Activated T-cell treated with anti-CD3 and anti-CD28 coated beads for 4 hours (primary cell): ENCODE results near the gene PIEZO1.

Experiments used
- DNase-seq: peaks from one replicate; pipeline ENCODE4 v3.0.0-alpha.2; 2020

PIEZO1 gene

DNA sequence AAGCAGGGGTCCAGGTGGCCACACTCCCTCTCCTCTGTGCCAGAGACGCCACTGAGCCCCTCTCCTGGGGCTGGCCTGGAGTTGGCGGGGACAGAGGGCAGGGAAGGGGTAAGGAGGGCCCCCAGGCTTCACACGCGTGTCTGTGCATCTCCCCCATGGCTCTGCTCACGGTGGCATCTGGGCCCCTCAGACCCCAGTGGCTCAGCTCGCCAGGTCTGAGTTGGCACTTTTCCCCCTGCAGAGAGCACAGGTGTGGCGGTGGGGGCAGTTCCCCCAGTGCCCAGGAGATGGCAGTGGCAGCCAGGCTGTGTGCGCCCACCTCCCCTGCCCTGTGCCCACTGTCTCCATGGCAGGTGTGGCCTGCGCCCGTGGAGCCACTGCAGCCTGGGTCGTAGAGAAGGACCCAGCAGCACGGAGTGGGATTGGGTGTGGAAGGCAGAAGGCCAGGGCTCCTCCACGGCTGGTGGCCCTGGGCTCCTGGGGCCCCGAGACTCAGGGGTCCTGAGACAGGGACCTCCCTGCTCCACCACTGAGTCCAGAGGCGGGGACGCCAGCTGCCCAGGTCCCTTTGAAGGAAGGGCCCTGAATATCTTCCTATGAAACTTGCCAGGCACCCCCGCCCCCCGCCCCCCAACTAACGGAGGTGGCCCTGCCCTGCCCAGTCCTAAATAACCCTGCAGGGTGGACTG, 31.0 kb upstream of the PIEZO1 start:
- DNase-seq = peak; percentile 52

DNA sequence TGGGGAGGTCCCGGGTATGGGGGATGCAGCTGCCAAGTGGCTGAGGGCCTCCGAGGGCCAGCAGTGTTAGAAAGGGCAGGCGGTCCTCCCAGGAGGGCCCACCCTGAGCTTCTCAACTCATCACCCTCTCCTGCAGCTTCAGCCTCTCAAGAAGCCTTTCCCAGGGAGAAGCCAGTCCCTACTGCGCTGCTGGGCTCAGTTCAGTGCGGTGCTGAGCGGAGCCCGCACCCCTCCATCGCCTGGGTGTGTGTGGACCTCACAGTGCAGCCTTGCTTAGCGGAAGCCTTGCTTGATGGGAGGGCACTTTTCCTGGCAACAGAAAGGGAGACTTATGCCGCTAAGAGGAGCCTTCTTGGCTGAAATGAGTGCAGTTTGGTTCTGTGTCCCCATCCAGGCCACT, 30.2 kb upstream of the PIEZO1 start:
- no peak for DNase-seq

DNA sequence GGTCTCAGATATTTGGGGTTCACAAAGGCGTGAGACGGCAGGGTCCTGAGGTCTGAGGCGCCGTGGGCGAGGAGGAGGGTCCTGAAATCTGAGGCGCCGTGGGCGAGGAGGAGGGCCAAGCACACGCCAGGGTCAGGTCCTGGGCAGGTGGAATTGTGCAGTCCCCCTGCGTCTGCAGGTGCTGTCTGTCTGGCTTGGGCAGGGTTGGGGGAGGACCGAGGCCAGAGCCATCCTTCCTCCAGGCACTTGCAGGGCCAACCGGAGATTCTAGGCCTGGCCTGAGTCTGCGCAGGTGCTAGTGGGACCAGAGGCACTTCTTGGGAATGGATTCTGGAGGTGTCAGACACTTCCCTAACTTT, 29.1 kb upstream of the PIEZO1 start:
- no peak for DNase-seq

DNA sequence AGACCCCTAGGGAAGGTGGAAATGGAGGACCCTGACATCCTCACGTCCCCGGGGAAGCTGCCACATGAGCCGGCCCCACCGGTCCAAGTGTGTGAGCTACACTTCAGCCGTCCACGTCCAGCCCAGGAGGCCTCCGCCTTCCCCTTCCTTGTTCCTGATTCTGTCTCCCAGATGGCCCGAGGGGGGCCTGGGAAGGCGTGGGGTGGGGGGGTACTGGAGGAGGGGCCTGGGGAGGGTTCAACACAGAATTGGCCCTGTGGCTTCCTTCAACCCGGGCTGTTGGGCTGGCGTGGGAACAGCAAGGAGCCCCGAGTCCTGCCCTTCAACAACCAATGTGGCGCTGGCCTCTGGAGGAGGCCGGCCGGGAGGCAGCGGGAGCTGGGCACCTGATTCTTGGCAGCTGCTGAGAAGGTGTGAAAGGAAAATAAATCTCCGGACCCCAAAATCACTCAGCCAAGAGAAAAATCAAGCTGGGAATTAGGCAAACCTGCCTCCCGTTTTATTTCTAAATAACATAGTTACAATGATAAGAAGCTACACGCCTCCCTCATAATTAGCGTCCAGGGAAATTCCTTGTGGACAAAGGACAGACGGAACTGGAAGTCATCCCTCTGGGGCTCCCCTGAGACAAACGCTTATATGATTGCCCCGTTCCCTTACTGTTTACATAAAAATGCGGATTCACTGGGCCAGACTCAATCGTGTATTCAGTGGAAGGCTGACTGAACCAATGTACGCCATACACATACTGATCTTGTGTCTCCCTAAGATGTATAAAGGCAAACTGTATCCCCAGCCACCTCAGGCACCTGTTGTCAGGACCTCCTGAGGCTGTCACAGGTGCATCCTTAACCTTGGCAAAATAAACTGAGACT, 28.5 kb upstream of the PIEZO1 start:
- DNase-seq = no peak

DNA sequence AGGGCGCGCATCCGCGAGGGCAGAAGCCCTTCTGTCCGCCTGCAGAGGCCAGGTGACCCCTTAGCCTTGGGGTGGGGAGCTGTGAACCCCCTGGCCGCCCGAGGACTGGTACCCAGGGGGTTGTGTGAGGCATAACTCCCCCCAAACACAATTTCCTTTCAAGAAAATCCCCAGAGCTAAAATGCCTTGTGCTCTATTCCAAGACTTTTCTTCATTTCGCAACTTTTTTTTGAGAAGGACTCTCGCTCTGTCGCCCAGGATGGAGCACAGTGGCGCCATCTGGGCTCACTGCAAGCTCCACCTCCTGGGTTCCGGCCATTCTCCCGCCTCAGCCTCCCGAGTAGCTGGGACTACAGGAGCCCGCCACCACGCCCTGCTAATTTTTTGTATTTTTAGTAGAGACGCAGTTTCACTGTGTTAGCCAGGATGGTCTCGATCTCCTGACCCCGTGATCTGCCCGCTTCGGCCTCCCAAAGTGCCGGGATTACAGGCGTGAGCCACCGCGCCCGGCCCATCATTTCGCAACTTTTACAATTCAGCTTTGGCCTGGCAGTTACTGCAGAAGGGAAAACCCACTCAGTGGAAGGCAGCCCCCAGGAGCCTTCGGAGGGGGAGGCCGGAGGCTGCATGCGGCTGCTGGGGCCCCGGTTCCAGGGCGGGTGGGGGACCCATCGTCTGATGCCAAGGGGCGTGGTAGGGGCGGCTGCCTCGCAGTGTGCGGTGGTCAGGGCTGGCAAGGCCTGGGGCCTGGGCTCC, 27.7 kb upstream of the PIEZO1 start:
- no peak for DNase-seq

DNA sequence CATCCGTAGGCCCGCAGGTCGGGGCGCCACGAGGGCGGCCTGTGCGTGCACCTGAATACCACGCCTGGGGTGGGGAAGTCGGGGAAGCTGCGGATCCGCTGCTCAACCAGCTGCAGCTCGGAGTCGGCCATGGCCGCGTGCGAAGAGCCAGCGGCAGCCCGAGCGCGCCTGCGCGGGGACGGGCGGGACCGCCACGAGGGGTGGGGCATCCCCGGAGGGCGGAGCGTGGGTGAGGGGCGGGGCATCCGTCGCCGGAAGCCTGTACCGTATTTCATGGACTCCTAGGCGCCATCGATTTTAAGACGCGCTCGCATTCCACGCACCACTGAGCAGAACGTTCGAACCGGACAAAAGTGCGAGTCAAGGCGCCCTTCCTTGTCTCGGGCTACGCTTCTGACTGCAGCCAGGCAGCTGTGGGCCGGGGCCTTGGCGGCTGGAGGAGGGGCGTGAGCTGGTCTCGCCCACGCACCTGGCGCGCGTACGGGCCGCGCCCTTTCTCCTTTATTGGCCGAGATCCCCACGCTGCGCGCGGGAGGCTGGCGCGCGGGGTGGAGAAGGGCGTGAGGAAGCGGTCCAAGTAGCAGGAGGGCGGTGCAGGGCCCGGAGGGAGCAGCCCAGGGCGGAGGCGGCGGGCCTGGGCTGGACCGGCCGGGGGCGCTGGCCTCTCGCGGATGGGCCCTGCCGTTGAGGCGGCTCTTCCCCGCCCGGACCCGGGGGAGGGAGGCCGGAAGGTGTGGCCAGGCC, 26.9 kb upstream of the PIEZO1 start, which contains the start of gene APRT:
APRT (minus strand) TSS at position 160 of the 744 bp plus-strand sequence; CDS start at position 131, 29 bp downstream.
- peak; percentile 97 for DNase-seq

DNA sequence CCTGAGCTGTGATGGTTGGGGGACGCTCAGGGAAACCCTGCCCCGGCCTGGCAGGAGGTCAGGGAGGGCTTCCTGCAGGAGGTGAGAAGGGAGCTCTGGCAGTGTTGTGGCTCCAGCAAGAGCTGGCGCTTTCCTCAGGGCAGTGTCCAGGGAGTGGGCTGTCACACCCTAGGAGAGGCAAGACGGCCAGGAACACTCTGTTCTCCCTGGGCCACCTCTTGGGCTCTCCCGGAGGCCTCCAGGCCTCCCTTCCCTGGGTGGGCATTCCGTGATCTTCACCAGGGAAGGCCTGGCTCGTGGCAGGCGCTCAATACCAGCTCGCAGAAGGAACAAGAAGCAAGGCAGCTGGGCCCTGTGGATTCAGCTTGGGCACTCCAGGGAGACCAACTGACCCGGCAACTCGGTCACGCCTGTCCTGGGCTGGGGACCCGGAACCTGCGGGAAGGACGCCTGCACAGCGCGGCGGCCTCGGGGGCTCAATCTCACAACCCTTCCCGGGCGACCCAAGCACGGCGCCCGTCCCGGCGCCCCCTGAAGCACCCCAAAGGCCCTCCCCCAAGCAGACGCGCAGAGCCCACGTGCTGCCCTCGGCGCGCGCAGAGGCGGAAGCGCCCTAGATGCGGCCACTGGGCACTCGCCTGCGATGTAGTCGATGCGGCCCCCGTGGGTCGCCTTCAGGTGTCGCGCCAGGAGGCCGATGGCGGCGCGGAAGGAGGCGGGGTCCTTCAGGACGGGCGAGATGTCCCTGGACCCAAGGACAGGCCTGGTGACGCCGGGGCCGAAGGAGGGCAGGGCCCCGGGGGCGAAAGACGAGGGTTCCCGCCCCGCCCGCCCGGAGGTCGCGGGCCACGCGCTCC, 26.1 kb upstream of the PIEZO1 start:
- DNase-seq = peak; percentile 43

DNA sequence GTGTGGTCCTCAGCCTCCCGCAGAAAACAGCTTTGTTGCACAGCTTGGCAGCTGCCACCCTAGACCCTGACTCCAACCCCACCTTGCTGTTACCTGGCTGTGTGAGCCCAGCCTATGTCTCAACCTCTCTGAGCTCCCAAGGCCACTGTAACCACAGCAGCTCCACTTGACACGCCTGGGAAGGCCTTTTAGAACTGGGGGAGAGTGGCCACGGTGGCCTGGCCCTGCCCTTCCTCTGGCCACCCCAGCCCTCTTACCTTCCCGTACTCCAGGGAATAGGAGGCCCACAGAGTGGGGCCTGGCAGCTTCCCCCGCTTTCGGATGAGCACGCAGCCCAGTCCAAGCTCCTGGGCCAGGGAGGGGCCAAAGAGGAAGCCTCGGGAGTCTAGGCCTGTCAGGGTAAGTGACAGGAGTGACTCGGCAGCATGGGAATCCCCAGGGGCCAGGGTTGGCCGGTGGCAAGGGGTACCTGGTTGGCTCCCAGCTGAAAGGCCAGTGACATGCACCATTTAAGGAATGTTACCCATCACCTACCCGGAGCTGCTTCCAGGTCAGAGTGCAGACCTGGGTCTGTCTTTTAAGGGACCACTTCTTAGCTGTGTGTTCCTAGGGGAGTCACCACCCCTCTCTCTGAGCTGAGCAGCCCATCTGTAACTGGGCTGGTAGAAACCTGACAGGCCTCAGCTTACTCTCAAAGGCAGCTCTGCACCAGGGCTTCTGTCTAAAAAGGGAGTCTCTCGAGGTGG, 25.3 kb upstream of the PIEZO1 start:
- DNase-seq = no peak

DNA sequence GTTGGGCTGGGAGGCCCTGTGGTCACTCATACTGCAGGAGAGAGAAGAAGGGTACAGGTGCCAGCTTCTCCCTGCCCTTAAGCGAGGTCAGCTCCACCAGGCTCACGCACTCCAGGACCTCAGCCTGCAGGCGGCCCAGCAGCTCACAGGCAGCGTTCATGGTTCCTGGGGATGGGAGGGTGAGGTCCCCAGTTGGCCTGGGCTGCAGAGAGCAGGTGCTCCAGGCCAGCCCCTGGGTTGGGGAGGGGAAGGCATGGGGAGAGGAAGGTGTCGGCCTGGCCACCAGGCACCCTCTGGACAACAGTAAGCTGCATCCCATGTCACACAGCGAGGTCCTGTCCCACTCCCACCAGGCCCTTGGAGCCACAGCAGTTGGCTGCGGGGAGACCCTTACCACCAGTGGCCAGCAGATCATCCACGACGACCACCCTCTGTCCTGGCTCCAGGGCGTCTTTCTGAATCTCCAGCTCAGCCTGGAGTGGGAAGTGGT, 24.7 kb upstream of the PIEZO1 start:
- DNase-seq = no peak

DNA sequence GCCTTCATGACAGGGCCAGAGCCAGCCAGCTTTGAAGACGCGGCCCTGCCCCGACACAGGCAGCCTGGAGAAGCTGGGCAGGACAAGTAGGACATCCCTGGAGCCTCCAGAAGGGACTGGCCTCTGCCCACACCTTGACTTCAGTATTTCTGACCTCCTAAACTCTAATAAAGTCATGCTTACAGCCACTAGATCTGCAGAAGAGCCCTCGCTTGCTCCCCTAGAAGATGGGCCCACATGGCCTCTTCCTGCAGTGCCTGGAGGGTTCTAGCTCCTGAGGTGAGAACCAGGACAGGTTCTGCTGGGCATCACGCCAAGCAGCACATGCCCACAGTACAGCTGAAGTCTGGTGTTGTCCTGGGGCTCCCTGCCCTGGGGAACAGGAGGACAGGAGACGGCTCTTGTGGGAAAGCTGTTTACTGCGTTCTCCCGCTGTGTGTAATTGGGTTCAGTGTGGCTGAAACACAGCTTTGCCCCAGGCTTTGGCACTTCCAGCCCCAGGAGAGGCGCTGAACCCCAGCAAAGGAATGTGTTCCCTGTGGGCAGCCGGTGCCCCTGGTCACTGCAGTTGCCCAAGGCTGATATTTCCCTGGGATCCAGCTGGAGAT, 24.2 kb upstream of the PIEZO1 start:
- DNase-seq = no peak

DNA sequence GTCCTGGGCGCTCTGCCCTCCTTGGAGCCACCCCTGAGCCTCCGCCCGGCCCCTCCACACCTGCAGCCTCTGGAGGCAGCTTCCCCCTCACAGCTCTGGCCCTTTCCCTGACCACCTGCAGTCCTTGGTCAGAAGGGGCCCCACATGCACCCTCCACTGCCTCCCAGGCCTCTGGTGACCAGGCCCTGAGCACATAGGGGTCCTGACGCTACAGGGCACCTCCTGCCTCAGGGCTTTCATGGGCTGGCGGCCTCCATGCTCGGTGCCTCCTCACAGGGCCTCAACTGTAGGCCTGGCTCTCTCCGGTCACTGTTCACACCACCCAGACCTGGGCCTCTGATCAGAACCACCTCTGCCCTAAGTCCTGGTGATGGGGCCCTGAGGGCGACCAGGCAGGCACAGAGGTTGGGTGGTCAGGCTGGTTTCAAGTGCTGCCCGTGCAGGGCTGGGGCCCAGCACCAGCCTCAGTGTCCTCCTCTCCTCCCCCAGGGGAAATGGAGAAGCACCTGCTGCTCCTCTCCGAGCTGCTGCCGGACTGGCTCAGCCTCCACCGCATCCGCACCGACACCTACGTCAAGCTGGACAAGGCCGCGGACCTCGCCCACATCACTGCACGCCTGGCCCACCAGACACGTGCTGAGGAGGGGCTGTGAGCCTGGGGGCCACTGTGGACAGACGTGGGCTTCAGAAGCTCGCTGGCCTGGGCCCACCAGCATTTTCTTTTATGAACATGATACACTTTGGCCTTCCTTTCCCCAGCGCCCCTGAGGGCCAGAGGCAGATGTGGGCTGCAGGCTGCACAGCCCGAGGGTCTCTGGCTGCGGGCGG, 22.8 kb upstream of the PIEZO1 start:
- DNase-seq = no peak

DNA sequence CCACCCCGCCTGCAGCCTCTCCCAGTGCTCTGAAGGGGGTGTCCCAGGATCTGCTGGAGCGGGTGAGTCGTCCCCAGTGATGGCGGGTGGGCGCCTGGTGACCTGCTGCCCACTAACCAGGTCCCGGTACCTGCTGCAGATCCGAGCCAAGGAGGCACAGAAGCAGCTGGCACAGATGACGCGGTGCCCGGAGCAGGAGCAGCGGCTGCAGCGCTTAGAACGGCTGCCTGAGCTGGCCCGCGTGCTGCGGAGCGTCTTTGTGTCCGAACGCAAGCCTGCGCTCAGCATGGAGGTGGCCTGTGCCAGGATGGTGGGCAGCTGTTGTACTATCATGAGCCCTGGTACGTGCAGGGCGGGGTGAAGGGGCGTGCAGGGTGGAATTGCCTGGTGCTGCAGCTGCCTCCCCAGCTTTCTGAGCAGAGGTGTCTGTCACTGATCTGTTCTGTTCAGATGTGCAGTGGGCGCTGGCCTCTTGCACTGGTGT, 22.2 kb upstream of the PIEZO1 start:
- no peak for DNase-seq

DNA sequence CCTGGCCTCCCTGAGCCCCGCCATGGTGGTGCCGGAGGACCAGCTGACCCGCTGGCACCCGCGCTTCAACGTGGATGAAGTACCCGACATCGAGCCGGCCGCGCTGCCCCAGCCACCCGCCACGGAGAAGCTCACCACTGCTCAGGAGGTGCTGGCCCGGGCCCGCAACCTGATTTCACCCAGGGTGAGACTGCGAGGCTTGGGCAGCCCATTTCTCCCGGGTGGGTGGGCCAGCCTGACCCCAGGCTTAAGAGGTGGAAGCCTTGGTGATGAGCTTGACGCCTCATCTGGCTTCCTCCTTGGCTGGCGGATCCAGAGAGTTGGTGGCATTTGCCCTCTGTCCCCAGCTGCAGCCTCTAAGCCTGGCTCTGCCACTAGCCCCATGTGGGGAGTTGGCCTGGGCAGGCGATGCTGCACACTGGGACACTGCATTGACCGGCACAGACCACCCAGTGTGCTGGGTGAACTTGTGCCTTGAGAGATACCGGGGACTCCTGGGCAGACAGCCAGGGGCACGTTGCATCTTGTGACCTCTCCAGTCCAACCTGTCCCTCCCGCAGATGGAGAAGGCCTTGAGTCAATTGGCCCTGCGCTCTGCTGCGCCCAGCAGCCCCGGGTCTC, 21.6 kb upstream of the PIEZO1 start:
- DNase-seq = no peak

DNA sequence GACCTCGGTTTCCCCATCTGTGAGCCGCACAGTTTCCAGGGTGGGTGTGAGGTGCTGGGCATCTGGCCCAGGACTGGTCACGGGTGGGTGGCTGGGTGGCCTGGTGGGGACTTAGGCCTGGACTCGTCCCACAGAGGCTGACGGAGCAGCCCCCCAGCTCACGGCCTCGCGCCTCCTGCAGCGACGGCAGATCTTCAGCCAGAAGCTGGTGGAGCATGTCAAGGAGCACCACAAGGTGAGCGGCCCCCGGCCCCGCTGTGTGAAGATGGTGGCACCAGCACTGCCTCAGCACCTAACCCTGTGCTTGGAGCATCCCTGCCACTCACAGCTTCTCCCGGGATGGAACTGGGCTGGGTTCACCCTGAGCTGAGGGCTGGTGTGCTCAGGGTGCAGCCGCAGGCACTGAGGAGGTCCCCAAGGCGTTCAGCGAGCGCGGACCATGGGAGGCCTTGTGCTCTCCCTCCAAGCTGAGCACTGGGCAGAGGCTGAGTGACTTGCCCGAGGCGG, 20.9 kb upstream of the PIEZO1 start:
- no peak for DNase-seq

DNA sequence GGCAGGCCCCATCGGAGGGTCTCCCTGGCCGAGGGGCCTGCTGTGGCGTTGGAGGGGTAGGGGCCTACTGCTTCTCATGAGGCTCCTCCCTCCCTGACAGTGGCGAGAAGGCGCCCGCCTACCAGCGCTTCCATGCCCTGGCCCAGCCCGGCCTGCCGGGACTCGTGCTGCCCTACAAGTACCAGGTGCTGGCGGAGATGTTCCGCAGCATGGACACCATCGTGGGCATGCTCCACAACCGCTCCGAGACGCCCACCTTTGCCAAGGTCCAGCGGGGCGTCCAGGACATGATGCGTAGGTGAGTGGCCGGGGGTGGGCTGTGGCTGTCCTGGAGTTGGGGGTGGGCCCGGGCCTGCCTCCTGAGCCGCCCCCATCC, 20.3 kb upstream of the PIEZO1 start:
- DNase-seq = no peak

DNA sequence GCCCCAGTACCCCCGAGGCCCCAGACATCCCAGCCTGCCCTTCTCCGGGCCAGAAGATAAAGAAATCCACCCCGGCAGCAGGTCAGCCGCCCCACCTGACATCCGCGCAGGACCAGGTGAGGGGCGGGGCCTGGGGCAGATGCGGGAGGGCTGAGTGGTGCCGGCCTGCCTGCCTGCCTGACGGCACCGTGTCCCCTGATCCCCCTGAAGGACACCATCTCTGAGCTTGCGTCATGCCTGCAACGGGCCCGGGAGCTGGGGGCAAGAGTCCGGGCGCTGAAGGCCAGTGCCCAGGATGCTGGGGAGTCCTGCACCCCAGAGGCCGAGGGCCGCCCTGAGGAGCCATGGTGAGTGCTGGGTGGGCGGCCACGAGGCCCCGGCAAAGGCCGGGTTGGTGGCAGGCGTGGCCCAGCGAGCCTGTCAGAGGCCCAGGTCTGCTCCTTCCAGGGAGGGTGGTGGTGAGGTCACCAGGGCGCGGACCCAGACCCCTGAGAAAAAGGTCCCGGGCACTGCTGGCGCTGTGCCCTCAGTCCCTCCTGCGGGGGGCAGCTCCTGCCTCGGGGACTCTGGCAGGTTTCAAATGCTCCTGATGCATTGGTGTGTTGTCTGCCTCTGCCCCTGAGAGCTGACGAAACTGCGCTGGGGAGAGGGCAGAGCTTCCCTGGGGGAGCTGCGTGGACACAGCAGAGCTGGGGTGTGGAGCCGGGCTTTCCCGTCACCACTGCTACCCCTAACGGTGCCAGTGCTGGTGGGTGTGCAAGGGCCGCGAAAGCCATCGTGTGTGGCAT, 19.7 kb upstream of the PIEZO1 start:
- no peak for DNase-seq

DNA sequence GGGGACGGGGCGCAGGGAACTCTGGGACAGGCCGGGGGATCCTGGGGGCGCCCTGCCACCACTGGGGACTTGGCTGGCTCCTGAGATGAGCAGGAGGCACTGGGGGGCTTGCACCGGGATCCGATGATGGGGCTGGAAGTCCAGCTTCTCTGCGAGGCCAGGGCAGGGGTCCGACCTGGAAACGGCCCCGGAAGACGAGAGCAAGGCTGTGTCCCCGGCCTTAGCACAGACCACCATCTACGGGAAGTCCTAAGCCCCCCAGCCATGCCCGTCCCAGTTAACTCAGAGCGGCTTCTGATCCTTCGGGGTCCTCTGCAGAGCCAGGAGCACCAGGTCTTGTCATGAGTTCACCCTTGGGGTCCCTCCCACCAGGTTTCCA, 19.1 kb upstream of the PIEZO1 start:
- no peak for DNase-seq
